GM23248 (cell line): ENCODE measurements around the gene MPPED1. TPM values are rescaled to one million over a fixed set of nuclear protein-coding genes. Genes with fewer than 3 reads are reported as not detected.

Experiments
- DNase-seq: peaks from one replicate; pipeline ENCODE4 v3.0.0-alpha.2; 2015
- H2AFZ ChIP-seq: fragments of 200-600 bp; sonication (generic); 2 replicates; pipeline ENCODE4 v1.6.1; 2016; ENCODE audit warnings: antibody characterized with exemption
- H3F3A ChIP-seq: fragments of 200-600 bp; sonication (generic); 2 replicates; pipeline ENCODE4 v1.6.1; 2016; ENCODE audit warnings: mild to moderate bottlenecking, antibody characterized with exemption, mixed run types; ENCODE audit not compliant: insufficient read depth
- H3K27ac ChIP-seq: fragments of 200-600 bp; sonication (generic); 2 replicates; pipeline ENCODE4 v1.5.1; 2016; ENCODE audit warnings: mild to moderate bottlenecking
- H3K27me3 ChIP-seq: fragments of 200-600 bp; sonication (generic); replicated peaks from 2 replicates; pipeline ENCODE4 v1.6.1; 2016; ENCODE audit warnings: mild to moderate bottlenecking; ENCODE audit not compliant: insufficient read depth
- H3K36me3 ChIP-seq: fragments of 200-600 bp; sonication (generic); 2 replicates; pipeline ENCODE4 v1.6.1; 2016; ENCODE audit warnings: low read depth, mild to moderate bottlenecking
- H3K4me1 ChIP-seq: fragments of 200-600 bp; sonication (generic); 2 replicates; pipeline ENCODE4 v1.6.1; 2016; ENCODE audit warnings: mild to moderate bottlenecking; ENCODE audit not compliant: insufficient read depth
- H3K4me2 ChIP-seq: fragments of 200-600 bp; sonication (generic); one replicate; pipeline ENCODE4 v1.6.1; 2016; ENCODE audit warnings: mild to moderate bottlenecking; ENCODE audit not compliant: unreplicated experiment
- H3K4me3 ChIP-seq: fragments of 200-600 bp; sonication (generic); 2 replicates; pipeline ENCODE4 v1.5.1; 2016; ENCODE audit warnings: mild to moderate bottlenecking
- H3K79me2 ChIP-seq: fragments of 200-600 bp; sonication (generic); 2 replicates; pipeline ENCODE4 v1.6.1; 2016; ENCODE audit warnings: mild to moderate bottlenecking; ENCODE audit not compliant: insufficient read depth
- H3K9ac ChIP-seq: fragments of 200-600 bp; sonication (generic); 2 replicates; pipeline ENCODE4 v1.6.1; 2016; ENCODE audit warnings: mild to moderate bottlenecking
- H3K9me2 ChIP-seq: fragments of 200-600 bp; sonication (generic); 2 replicates; pipeline ENCODE4 v1.6.1; 2016; ENCODE audit warnings: mixed run types, mild to moderate bottlenecking, moderate library complexity; ENCODE audit not compliant: insufficient read depth
- H3K9me3 ChIP-seq: fragments of 200-600 bp; sonication (generic); one replicate; pipeline ENCODE4 v1.6.1; 2017; ENCODE audit warnings: low read depth
- H4K20me1 ChIP-seq: fragments of 200-600 bp; sonication (generic); 2 replicates; pipeline ENCODE4 v1.6.0; 2016; ENCODE audit not compliant: insufficient read depth
- EZH2 ChIP-seq: fragments of 200-600 bp; sonication (generic); IDR thresholded peaks from 2 replicates; pipeline ENCODE4 v1.6.1; 2018; ENCODE audit warnings: antibody characterized with exemption, mild to moderate bottlenecking; ENCODE audit not compliant: insufficient read depth, poor library complexity, severe bottlenecking
- EZH2phosphoT487 ChIP-seq: fragments of 200-600 bp; sonication (generic); IDR thresholded peaks from 2 replicates; pipeline ENCODE4 v1.6.1; 2018; ENCODE audit warnings: antibody characterized with exemption, moderate library complexity, mild to moderate bottlenecking, low read depth; ENCODE audit not compliant: insufficient read depth
- WGBS, 2 experiments: methylation state at CpG; one replicate each; pipeline ENCODE4 v1.1.6; 2015 to 2017; ENCODE audit warnings: low lambda C conversion rate in 2 of 2, low coverage in 1 of 2; ENCODE audit errors: missing lambda C conversion rate in 2 of 2; 5-methylcytosine and 5-hydroxymethylcytosine counted together
- in situ Hi-C: fragments of 300-500 bp; cut with MboI; formaldehyde crosslinking; loops from 2 replicates; pipeline ENCODE4 v1.15.0; 2020
- polyA plus RNA-seq: library from polyadenylated mRNA; unstranded; fragments of >200 nt; fragmentation: Nextera tagmentation; extraction: Ambion mirVana; gene quantifications from 2 replicates; pipeline ENCODE4 v1.2.1, GENCODE V29; 2016
- total RNA-seq: library from RNA; depleted of rRNA; stranded (reverse); fragments of >200 nt; shearing (Covaris generic); gene quantifications from 2 replicates; pipeline ENCODE4 v1.2.3, GENCODE V29; 2014

MPPED1 gene
- total and polyA plus RNA-seq, 2 experiments from 2014 or later = not detected

DNA sequence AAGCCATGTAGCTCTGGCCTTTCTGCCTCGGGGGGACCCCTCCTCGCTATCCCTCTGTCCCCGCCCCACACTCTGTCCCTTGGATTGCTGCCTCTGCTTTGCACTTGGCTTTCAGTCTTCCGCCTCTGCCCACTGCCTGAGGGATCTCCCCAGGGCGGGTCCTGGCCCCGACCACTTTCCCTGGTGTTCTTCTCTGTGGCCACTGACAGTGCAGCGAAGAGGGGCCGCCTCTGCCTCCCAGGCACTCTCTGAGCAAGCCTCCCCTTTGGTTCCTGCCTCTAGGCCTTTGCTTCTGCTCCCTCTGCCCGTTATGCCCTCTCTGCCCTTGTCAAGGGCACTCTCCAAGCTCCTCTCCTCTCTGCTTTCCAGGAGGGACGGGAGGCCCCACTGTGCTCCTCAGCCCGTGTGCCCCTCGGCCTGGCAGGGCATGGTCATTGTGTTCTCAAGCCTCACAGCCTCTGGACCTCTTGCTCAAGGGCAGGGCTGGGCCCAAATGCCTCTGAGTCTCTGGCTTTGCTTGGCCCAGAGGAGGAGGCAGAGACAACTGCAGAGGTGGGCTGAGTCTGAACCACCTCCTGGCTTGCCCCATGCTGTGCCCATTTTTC, 5.5 kb upstream of the MPPED1 start:
- WGBS, 2 experiments = 40 to 46% methylated on average over 12 of the region's 12 CpGs
- no peak overlapping the region for H3K27ac ChIP-seq
- no peaks in the 10 kb centered on the region for H3K9me2 ChIP-seq
- no peaks in the 10 kb centered on the region for H3K79me2 ChIP-seq
- H3K27me3 ChIP-seq = peaks cover 19% of the 10 kb centered on the region
- H4K20me1 ChIP-seq = no peaks in the 10 kb centered on the region
- DNase-seq = no peak
- in situ Hi-C loops = no loop called here
- H3K9ac ChIP-seq = no peak overlapping the region
- H3K4me1 ChIP-seq = no peaks in the 10 kb centered on the region
- TF ChIP-seq EZH2 (no peak), EZH2phosphoT487 (no peak)
- H3F3A ChIP-seq = no peaks in the 10 kb centered on the region
- no peak overlapping the region for H2AFZ ChIP-seq
- H3K4me2 ChIP-seq = no peak overlapping the region
- no peaks in the 10 kb centered on the region for H3K9me3 ChIP-seq
- no peaks in the 10 kb centered on the region for H3K36me3 ChIP-seq
- no peak overlapping the region for H3K4me3 ChIP-seq

DNA sequence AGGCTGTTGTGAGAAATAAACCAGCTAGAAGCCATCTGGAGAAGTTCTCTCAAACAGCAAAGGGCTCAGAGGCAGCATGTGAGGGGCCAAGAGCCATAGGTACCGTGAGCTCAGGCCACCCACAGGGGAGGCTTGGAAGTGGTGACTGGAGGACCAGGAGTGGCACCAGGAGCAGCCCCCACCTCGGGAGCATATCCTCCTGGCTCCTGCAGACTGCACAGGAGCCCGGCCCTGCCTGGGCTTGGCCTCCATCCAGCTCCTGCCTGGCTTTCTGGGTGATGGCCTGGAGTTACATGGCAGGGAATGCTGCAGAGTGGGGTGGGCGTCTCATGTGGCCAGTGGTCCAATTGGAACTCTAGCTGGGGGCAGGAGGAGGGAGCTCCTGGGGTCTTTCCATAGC, 4.2 kb upstream of the MPPED1 start:
- H3K4me3 ChIP-seq = no peak overlapping the region
- no peak overlapping the region for H2AFZ ChIP-seq
- H4K20me1 ChIP-seq = no peaks in the 10 kb centered on the region
- H3K9me2 ChIP-seq = no peaks in the 10 kb centered on the region
- no peaks in the 10 kb centered on the region for H3K9me3 ChIP-seq
- no peak overlapping the region for H3K4me2 ChIP-seq
- no peak overlapping the region for H3K9ac ChIP-seq
- no peak for DNase-seq
- no peaks in the 10 kb centered on the region for H3K36me3 ChIP-seq
- in situ Hi-C loops = no loop called here
- H3F3A ChIP-seq = no peaks in the 10 kb centered on the region
- no peak overlapping the region for H3K27ac ChIP-seq
- 34 to 42% methylated on average over 4 of the region's 4 CpGs for WGBS, 2 experiments
- H3K4me1 ChIP-seq = no peaks in the 10 kb centered on the region
- no peak for TF ChIP-seq EZH2phosphoT487
- H3K79me2 ChIP-seq = no peaks in the 10 kb centered on the region
- peaks cover 23% of the 10 kb centered on the region for H3K27me3 ChIP-seq

DNA sequence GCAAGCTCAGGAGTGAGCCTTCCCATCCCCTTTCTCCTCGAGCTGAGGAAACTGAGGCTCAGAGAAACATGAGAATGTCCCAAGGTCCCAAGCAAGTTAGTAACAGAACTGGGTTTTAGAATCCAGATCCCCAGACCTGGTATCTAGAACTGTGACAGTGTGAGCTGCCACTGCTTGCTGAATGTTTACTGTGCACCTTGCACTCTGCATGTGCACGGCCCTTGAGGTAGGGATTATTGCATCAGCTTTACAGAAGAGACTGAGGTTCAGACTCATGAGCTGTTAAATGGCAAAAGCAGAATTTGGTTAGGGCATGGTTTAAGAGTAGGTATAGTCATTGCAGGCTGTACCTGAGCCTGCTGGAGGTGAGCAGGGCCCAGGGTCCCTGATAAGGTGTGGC, 3.8 kb upstream of the MPPED1 start:
- Histone ChIP-seq H3K79me2 (no peaks in the 10 kb centered on the region), H3F3A (no peaks in the 10 kb centered on the region), H3K27ac (no peak overlapping the region), H3K9me2 (no peaks in the 10 kb centered on the region), H2AFZ (no peak overlapping the region), H3K27me3 (peaks cover 27% of the 10 kb centered on the region), H3K4me2 (no peak overlapping the region), H3K9ac (no peak overlapping the region), H3K4me3 (no peak overlapping the region), H3K36me3 (no peaks in the 10 kb centered on the region), H4K20me1 (no peaks in the 10 kb centered on the region), H3K4me1 (no peaks in the 10 kb centered on the region), H3K9me3 (no peaks in the 10 kb centered on the region)
- WGBS, 2 experiments = 58 to 63% methylated on average over 2 of the region's 2 CpGs
- no peak for DNase-seq
- in situ Hi-C loops = no loop called here
- TF ChIP-seq EZH2 (no peak), EZH2phosphoT487 (no peak)

DNA sequence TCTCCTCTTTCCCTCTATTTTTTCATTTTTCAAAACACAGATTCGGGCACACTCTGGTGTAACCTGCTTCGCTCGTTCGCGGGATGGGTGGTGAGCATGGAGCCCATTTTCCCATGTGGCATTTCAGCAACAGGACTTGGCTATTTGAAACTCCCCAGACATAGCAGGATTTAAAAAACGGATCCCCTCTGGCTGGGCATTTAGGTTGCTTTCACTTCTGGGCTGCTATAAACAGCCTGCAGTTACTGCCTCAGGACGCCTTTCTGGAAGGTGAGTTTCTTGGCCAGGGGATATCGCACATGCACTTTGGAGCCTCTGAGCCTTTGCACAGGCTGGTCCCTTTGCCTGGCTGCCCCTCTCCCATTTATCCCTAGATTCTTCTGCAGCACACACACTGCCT, 2.8 kb upstream of the MPPED1 start:
- no peaks in the 10 kb centered on the region for H3K36me3 ChIP-seq
- no peak overlapping the region for H3K9ac ChIP-seq
- TF ChIP-seq EZH2phosphoT487 (no peak), EZH2 (no peak)
- no peak overlapping the region for H3K27ac ChIP-seq
- no peaks in the 10 kb centered on the region for H3K9me3 ChIP-seq
- WGBS, 2 experiments = 57 to 58% methylated on average over 8 of the region's 8 CpGs
- H3K4me1 ChIP-seq = no peaks in the 10 kb centered on the region
- no peak overlapping the region for H3K4me2 ChIP-seq
- no peak overlapping the region for H3K4me3 ChIP-seq
- in situ Hi-C loops = no loop called here
- DNase-seq = no peak
- no peaks in the 10 kb centered on the region for H3K79me2 ChIP-seq
- H3K9me2 ChIP-seq = no peaks in the 10 kb centered on the region
- H2AFZ ChIP-seq = no peak overlapping the region
- H4K20me1 ChIP-seq = no peaks in the 10 kb centered on the region
- no peaks in the 10 kb centered on the region for H3F3A ChIP-seq
- peaks cover 38% of the 10 kb centered on the region for H3K27me3 ChIP-seq

DNA sequence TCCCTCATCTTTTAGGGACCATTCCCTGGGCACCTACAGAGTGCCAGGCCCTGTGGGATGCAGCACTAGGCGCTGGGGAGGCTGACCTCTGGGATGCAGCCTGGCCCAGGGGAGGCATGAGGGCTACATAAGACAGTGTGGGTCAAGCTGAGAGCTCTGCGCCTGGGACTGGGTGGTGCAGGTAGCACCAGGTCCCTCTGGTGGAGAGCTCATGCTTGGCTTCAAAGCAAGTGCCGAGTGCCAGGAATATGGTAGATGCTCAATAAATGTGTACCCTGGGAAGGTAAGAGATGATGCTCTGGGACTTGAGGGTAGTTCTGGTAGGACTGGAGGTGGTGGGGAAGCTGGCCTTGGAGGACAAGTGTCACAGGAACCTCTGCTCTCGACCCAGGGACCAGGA, 2.0 kb upstream of the MPPED1 start:
- Histone ChIP-seq H3F3A (no peaks in the 10 kb centered on the region), H3K9ac (no peak overlapping the region), H3K4me3 (no peak overlapping the region), H3K79me2 (no peaks in the 10 kb centered on the region), H3K4me2 (no peak overlapping the region), H3K9me3 (no peaks in the 10 kb centered on the region), H3K9me2 (no peaks in the 10 kb centered on the region), H2AFZ (no peak overlapping the region), H3K36me3 (no peaks in the 10 kb centered on the region), H3K27me3 (peaks cover 44% of the 10 kb centered on the region), H3K27ac (no peak overlapping the region), H3K4me1 (no peaks in the 10 kb centered on the region), H4K20me1 (no peaks in the 10 kb centered on the region)
- in situ Hi-C loops = no loop called here
- DNase-seq = no peak
- TF ChIP-seq EZH2phosphoT487 (no peak), EZH2 (no peak)
- WGBS, 2 experiments = 26 to 30% methylated on average over 4 of the region's 4 CpGs
